SK-N-MC (cell line): Measurements from ENCODE around the gene CRACR2B.

Source experiments
- EZH2 ChIP-seq: fragments of 200-600 bp; sonication (generic); IDR thresholded peaks from one replicate; pipeline ENCODE4 v1.6.1; 2017; ENCODE audit warnings: antibody characterized with exemption
- FOXP2 ChIP-seq: optimal IDR thresholded peaks from 2 replicates; pipeline ENCODE3; 2011; ENCODE audit warnings: mild to moderate bottlenecking, moderate library complexity; ENCODE audit not compliant: insufficient read depth; ENCODE audit errors: extremely low read length, control extremely low read depth
- POLR2AphosphoS5 ChIP-seq: IDR thresholded peaks from 2 replicates; pipeline ENCODE4 v1.6.1; 2012; ENCODE audit warnings: mild to moderate bottlenecking, low read depth, low read length, borderline replicate concordance

GRCh38 chr11:859394-860131, 31.8 kb downstream of the CRACR2B start:
- TF ChIP-seq EZH2 (no peak), POLR2AphosphoS5 (peak; percentile 82), FOXP2 (no peak)
